ENCODE results near the gene CDC42BPA. TPM values are rescaled to one million over a fixed set of nuclear protein-coding genes. Genes with fewer than 3 reads are reported as not detected.

CDC42BPA gene
- polyA plus RNA-seq, 1 donor (not counting 4 experiments of a cell fraction or from before 2014, with no cell fraction given): 9.2 TPM

- no peak for TF ChIP-seq EZH2 (IDR thresholded peaks at IDR 0.05; ENCODE audit: low read length)
- TF ChIP-seq CTCF (optimal IDR thresholded peaks at IDR 0.05 in 1 of 3, IDR thresholded peaks at IDR 0.05 in 1 of 3, conservative IDR thresholded peaks at IDR 0.05 in 1 of 3; ENCODE audit: extremely low read depth in 1 of 3, insufficient read depth in 2 of 3, low read length in 3 of 3): no peak
- dilution Hi-C loops (cut with MboI; ENCODE audit: extremely low pct_ligation_motif_present, low sequenced_read_pairs): no loop called here
These were observed 142.7 kb downstream of the CDC42BPA start for GRCh38 chr1:227175611-227176010.

GRCh38 chr1:227174164-227174563, 144.1 kb downstream of the CDC42BPA start:
- DNase-seq (ENCODE audit: low read depth, low spot score): no peak
- no peaks in the 10 kb centered on the region for H3K9me3 ChIP-seq (ENCODE audit: control insufficient read depth, low read depth, low read length)
- dilution Hi-C loops (cut with MboI; ENCODE audit: extremely low pct_ligation_motif_present, low sequenced_read_pairs): no loop called here
- TF ChIP-seq CTCF (optimal IDR thresholded peaks at IDR 0.05 in 1 of 3, IDR thresholded peaks at IDR 0.05 in 1 of 3, conservative IDR thresholded peaks at IDR 0.05 in 1 of 3; ENCODE audit: extremely low read depth in 1 of 3, insufficient read depth in 2 of 3, low read length in 3 of 3) (no peak), EZH2 (IDR thresholded peaks at IDR 0.05; ENCODE audit: low read length) (no peak)
- no peak overlapping the region for H3K4me3 ChIP-seq (ENCODE audit: control insufficient read depth in 2 of 3, extremely low read depth in 1 of 3, insufficient read depth in 2 of 3, low read depth in 1 of 3, low read length in 3 of 3)
- no peaks in the 10 kb centered on the region for H3K36me3 ChIP-seq (ENCODE audit: control insufficient read depth in 2 of 2, extremely low read depth in 1 of 2, insufficient read depth in 2 of 2, low read length in 2 of 2)
- no peaks in the 10 kb centered on the region for H3K4me1 ChIP-seq (ENCODE audit: control insufficient read depth, extremely low read depth, insufficient read depth, low read length)
- H2AFZ ChIP-seq (ENCODE audit: control insufficient read depth, low read length): no peak overlapping the region
- no peak for FAIRE-seq
- no peaks in the 10 kb centered on the region for H4K20me1 ChIP-seq (ENCODE audit: control insufficient read depth, extremely low read depth, insufficient read depth, low read length)
- H3K9me1 ChIP-seq (ENCODE audit: control insufficient read depth, extremely low read depth, insufficient read depth, low read length): no peaks in the 10 kb centered on the region
- H3K4me2 ChIP-seq (ENCODE audit: control insufficient read depth, extremely low read depth, insufficient read depth, low read depth, low read length): no peak overlapping the region
- no peaks in the 10 kb centered on the region for H3K79me2 ChIP-seq (ENCODE audit: control insufficient read depth, insufficient read depth, low read length)
- H3K9ac ChIP-seq (ENCODE audit: control insufficient read depth, extremely low read depth, insufficient read depth, low read length): no peak overlapping the region
- H3K27ac ChIP-seq (ENCODE audit: control insufficient read depth, insufficient read depth, low read length): no peak overlapping the region
- no peaks in the 10 kb centered on the region for H3K27me3 ChIP-seq (ENCODE audit: control insufficient read depth, extremely low read depth, insufficient read depth, low read length)

More at GRCh38 chr1:227175611-227176010, 142.7 kb downstream of the CDC42BPA start:
- Histone ChIP-seq H3K9ac (ENCODE audit: control insufficient read depth, extremely low read depth, insufficient read depth, low read length) (no peak overlapping the region), H3K4me1 (ENCODE audit: control insufficient read depth, extremely low read depth, insufficient read depth, low read length) (no peaks in the 10 kb centered on the region), H4K20me1 (ENCODE audit: control insufficient read depth, extremely low read depth, insufficient read depth, low read length) (no peaks in the 10 kb centered on the region), H3K9me3 (ENCODE audit: control insufficient read depth, low read depth, low read length) (no peaks in the 10 kb centered on the region), H3K4me2 (ENCODE audit: control insufficient read depth, extremely low read depth, insufficient read depth, low read depth, low read length) (no peak overlapping the region), H2AFZ (ENCODE audit: control insufficient read depth, low read length) (no peak overlapping the region), H3K27ac (ENCODE audit: control insufficient read depth, insufficient read depth, low read length) (no peak overlapping the region), H3K9me1 (ENCODE audit: control insufficient read depth, extremely low read depth, insufficient read depth, low read length) (no peaks in the 10 kb centered on the region), H3K79me2 (ENCODE audit: control insufficient read depth, insufficient read depth, low read length) (no peaks in the 10 kb centered on the region), H3K36me3 (ENCODE audit: control insufficient read depth in 2 of 2, extremely low read depth in 1 of 2, insufficient read depth in 2 of 2, low read length in 2 of 2) (no peaks in the 10 kb centered on the region), H3K4me3 (ENCODE audit: control insufficient read depth in 2 of 3, extremely low read depth in 1 of 3, insufficient read depth in 2 of 3, low read depth in 1 of 3, low read length in 3 of 3) (no peak overlapping the region), H3K27me3 (ENCODE audit: control insufficient read depth, extremely low read depth, insufficient read depth, low read length) (no peaks in the 10 kb centered on the region)
- FAIRE-seq: no peak
- DNase-seq (ENCODE audit: low read depth, low spot score): no peak
